ENCODE data around the gene ELOVL5.
"Not testable (repeated sequence)": the region's sequence is repeated elsewhere in the genome, so short reads cannot be mapped to it uniquely, and the experiment has no call there.

ELOVL5 gene

DNA sequence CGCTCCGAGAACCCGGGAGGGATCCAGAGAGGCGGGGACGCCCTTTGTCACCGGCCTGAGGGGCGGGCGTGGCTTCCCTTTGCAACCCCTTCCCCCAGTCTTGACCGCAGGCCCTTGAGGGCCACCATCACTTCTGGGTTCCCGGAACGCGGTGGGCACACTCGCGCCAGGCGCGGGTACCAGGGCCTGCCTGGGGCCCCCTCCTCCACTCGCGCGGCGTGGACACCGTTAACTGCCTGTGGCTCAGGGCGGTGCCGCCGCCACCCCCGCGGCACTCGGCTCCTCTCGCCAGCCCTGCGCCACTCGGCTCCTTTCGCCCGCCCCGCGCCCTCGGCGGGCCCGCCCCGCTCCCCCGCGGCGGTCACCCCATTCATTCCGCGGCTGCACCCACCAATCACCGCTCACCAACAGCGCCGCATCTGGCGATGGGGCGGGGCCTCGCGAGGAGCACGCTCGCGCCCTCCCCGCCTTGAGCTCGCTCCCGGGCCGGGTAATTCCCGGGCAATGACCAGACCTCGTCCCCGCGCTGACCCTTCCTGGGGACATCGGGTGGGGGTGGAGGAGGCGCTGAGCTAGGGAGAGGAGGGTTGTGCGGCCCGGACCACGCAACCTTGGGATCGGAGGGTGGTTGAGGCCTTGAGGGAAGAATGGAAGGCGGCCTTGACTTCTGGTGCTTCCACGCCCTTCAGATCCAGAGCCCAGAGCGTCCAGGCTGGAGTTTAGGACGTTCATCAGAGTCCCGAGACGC lies 10.5 kb upstream of the ELOVL5 start:
- ATAC-seq, result peak; percentile 94 to 96

DNA sequence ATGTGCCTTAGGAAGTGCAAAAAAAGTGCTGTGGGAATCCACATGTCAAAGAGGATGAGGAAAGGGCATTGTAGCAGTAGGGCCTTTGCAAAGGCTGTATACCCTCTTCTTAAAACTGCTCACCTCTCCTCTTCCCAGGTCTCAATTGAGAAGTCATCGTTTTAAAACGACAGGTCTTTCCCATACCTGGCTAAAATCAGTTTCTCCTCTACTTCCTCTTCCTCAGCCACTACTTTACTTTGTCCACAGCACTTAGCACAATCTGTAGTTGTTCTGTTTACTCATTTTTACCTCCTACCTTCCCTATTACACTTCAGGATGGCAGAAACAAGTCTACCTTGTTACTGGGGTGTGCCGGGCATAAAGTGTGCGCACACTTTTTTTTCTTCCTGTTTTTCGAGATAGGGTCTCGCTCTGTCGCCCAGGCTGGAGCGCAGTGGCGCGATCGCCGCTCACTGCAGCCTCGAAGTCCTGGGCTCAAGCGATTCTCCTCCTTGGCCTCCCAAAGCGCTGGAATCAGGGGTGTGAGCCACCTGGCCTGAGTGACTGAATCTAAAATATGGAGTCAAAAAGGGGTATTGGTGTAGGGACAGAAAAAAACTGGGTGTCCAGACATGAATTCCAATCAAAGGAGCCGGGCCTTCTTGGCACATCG lies 9.8 kb upstream of the ELOVL5 start:
- no peak for ATAC-seq

GRCh38 chr6:53357576-53358360 lies 9.0 kb upstream of the ELOVL5 start:
- no peak for ATAC-seq

DNA sequence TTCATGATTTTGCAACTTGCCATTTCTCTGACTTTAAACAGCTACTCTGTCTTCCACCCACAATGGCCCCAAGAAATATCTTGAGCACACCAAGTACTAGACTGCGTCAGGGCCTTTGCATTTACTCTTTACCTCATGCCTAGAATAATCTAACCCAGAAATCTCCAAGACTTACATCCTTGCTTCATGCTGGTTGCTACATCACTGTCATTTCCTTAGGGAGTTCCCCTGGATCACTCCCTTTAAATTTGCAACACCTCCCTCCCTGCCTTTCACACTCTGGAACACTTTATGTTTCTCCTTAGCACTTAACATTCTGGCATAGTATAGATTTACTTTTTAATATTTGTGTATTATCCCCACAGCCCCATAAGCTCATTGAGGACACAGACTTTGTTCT lies 4.9 kb upstream of the ELOVL5 start:
- ATAC-seq, result no peak

DNA sequence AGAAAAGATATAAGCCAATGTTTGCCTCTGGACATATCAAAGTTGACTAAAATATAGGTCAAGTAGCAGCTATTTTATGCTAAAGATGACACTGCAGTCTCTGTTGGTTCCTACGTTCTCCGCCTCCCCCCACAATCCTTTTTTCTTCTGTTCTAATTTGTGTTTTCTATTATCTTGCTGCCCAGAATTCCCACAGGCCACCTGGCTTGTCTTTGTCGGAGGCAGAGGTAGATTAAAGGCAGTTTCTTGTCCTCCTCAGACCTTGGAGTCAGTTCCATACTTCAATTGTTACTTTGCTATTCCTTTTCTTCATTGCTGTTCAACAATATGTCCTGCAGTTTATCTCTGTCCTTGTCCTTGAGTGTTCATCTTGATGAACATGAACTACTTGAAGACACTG lies 3.6 kb upstream of the ELOVL5 start:
- ATAC-seq, result no peak

DNA sequence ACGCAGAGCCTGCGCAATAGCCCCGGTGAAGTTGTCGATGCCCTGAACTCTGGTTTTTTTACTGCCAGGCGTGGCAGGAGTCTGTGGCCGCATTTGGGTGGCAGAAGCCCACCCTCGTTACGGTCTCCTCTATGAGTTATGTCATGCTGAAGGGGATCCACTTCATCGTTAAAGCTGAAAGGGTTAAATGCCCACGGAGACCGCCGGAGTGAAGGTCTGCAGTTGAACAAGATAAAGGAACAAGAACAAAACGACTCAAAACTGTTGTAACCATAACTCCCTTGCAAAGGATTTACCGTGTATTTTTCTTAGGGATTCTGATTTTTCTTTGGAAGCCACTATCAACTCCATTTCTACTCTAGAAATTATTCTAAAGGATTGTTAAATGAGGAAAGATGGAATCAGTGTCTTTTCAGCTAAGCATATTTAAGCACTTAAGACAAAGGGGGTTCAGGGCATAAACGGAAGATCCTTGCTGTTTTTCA lies 501 bp upstream of the ELOVL5 start:
- no peak for ATAC-seq

- ATAC-seq, result peak; percentile 8 to 9
Measured at GRCh38 chr6:53347921-53348370, 804 bp downstream of the ELOVL5 start.

DNA sequence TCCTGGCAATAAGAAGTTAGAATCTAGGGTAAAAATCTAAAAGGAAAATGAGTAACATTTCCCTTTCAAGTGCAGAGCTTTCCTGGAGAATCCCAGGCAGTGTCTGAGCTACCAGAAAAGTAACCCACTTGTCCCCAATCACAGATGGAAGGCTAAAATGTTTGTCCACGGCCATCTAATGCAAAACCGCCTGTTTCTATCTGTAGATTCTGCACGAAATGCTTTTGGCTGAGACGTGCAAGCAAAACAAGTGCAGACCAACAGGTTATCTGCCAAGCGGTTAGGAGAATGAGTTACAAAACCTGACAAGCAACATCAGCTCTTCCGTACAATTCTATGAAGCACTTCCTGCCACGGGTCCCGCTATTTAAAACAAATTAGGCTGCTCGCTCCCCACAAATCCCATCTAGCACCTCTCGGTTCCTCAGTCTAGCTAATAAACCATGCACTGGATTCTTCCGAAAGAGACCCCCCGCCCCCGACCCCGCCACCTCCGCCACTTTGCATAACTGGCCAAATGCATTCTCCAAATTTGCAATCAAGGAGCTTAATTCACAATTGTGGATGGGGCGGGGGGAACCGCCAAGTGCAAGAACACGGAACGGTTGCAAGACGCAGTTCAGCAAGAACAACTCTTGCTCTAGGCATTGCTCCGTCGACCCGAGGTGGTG lies 1.4 kb downstream of the ELOVL5 start:
- ATAC-seq, result no peak

- not testable (repeated sequence) for ATAC-seq
Measured at GRCh38 chr6:53346049-53346448, 2.7 kb downstream of the ELOVL5 start.

DNA sequence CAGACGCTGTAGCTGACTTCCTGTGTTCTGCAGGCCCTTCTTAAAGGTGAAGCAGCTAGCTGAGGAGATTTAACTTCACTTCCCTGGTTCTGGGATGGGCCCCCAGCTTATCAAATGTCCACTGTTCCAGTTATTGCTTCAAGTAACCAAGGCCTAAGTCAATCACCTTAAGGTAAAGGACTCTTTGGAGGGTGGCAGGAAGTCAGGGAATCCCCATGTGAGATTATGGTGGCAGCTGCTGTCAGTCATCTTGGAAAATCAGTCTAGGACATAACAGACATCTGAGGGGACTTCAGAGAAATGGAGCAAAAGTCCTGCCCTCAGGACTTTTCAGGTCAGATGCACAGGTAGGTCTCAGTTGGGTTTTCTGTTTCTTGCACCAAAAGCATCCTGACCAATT lies 3.8 kb downstream of the ELOVL5 start:
- no peak for ATAC-seq

- ATAC-seq, result no peak
Measured at GRCh38 chr6:53343092-53343491, 5.7 kb downstream of the ELOVL5 start.

DNA sequence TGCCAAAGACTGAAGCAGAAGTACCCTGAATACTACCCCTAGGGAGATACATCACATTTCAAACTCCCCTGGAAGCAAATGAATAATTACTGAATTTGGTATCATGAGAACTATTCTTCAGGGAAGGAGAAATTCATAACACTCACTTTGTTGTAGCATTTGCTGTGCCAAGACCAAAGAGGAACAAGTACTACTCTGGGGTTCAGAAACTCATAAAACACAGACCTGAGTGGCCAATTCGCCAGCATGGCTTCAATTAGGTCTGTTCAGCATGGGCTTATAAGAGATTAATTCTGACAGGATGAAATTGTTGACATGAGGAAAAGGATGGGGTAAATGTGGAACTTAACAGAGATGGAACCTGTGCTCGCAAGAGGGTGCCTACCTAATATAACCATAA lies 6.5 kb downstream of the ELOVL5 start:
- no peak for ATAC-seq

GRCh38 chr6:53340536-53340935 lies 8.2 kb downstream of the ELOVL5 start:
- no peak for ATAC-seq

GRCh38 chr6:53339424-53339823 lies 9.3 kb downstream of the ELOVL5 start:
- ATAC-seq, result no peak

- ATAC-seq, result no peak
Measured at GRCh38 chr6:53338304-53338703, 10.4 kb downstream of the ELOVL5 start.

- ATAC-seq, result no peak
Measured at GRCh38 chr6:53336070-53336469, 12.7 kb downstream of the ELOVL5 start.

DNA sequence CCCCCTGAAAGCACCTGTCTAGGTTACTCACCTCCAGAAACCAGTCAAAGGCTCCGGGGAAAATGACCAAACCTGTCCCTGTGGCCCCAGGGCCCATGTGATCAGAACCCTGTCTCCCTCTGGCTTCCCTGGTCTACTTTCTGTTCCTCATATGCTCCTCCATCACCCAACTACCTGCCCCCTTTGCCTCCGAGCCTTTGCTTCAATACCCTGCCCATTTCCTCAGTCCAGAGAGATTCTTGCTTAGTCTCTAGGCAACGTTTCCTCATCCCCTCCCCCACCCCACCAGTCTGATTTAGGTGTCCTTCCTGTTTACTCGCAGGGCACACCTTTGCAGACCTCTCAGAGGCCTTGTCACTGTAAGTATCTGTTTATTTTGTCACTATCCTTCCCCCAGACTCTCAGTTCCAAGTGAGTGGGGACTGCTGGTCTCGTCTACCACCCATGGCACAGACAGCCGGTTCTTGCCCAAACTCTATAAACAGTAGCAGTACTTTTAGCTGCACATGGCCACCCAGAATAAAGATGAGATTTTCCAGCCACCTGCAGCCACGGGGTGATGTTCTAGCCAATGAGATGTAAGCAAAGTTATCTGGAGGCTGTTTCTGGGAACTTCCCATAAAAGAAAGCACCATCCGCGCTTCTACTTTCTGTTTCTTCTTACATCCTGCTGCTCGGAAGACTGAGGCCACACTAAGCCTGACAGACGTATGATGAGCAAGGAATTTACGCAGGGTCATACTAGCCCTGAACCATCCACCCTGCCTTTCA lies 13.3 kb downstream of the ELOVL5 start:
- ATAC-seq, result peak; percentile 74 to 75

DNA sequence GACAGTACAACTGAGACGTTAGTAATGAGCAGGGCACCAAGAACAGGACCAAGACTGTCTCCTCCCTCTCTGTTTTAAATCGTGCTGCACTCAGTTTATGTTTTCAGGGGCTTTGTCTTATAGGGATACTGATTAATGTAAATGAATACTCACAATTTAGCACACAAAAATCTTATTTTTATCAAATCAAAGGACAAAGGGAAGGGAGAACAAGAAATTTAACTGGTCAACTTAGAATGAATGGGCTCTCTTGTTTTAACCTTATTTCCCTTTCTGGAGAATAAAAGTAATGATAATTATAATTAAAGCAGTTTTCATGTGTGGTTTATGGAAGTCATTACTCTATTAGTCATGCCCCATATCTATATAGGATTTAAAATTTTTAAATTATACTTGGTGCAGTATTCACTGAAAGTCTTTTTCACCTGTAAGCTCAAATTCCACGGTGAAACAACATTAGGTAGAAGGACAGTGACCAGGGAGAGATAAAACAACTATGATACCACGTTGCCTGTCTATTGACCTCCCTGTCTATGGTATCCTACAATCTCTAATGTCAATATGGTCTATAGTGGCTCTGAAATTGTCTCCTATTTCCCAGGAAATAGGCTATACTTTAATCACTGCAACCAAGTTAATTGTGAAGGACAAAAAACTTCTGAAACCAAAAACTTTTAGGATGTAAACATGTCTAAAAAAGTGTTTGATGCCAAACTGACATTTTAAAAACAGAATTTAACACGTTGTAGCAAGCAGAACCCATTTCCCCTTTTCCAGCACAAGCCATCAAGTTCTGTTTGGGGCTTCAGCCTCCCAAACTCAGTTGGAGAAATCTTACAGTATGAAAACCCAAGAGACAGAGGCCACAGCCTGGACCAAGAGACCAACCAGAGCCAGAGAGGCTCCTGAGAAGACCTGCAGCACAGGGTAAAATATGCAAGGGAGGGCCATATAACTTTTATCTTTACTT lies 15.0 kb downstream of the ELOVL5 start:
- ATAC-seq, result no peak

GRCh38 chr6:53331678-53332077 lies 17.1 kb downstream of the ELOVL5 start:
- no peak for ATAC-seq

GRCh38 chr6:53330137-53330536 lies 18.6 kb downstream of the ELOVL5 start:
- peak; percentile 75 to 77 for ATAC-seq

GRCh38 chr6:53328375-53328774 lies 20.4 kb downstream of the ELOVL5 start:
- ATAC-seq, result no peak

All from activated CD4-positive, CD25-positive, alpha-beta regulatory T cell treated with anti-CD3 and anti-CD28 coated beads, Interleukin-2, amount 50 U/mL, for 24 hours (primary cell).